Measurements from ENCODE around the gene ARAP3. TPM values are rescaled to one million over a fixed set of nuclear protein-coding genes. Genes with fewer than 3 reads are reported as not detected.
A peak's percentile ranks its signal among the peaks of the same experiment; 100 is the strongest.

Gene ARAP3
- total and polyA plus RNA-seq, 9 of the 15 experiments (the other 6 are each of a cell fraction or from before 2014, with no cell fraction given), result 0.83 to 25.7 (median 6.4) TPM

DNA sequence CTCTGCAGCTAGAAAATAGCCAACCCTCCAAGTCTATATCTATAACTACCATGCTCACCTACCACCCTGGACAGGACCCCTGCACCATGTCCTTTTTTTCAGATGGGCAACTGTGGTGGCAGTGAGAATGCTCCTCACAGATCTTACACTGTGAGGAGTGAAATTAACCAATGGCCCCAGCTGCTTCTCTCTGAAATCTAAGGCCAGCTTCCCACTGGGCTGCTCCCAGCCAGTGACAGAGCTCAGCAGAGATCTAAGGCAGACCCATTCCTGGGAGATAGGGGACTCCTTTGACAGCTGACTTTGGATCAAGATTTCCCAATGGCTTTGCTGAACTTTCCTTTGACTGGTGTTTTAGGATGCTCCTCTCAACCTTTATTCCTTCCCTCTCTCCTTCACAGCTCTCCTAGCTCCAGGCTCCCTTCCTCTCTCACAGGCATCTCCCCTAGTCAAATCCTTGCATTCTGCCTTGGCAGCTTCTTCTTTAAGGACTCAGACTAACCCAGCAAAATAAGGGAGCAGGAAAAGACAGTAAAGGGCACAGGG, 1.6 kb upstream of the ARAP3 start (continued):
- TF ChIP-seq ATF7 (IDR thresholded peaks at IDR 0.05) (peak; percentile 12; the same call in 1 of the 2 replicates), ZNF274 (IDR thresholded peaks at IDR 0.05; ENCODE audit: borderline replicate concordance, low read depth, low read length) (no peak), WHSC1 (IDR thresholded peaks at IDR 0.05; ENCODE audit: low read length) (no peak)

DNA sequence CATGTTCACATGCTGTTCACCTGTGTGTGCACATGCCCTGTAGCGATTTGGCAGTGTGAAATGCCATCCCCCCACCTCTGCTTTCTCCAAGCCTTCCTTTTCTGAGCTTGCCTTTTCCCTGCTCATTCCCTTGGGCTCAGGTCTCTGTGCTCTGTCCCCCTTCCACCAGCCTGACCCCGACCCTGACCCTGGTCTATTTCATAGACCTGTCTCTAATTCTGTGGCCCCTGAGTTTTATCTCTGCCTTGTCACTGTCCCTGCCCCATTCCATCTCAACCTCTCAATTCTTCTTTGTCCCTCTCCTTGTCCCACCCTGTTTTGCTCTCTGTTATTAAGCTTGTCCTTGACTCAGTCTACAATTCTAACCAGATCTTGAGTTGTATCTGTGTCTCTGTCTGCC, 735 bp downstream of the ARAP3 start:
- in situ Hi-C loops (cut with MboI), result no loop called here
- CTCF ChIA-PET (ENCODE audit: low intra/inter-chr PET ratio), result no interaction called here
- peak overlapping the region; percentile 96 for H2AFZ ChIP-seq (ENCODE audit: low read depth, low read length)
- H3K9me3 ChIP-seq (replicated peaks; ENCODE audit: control insufficient read depth, insufficient read depth, low read depth, low read length), result no peaks in the 10 kb centered on the region
- ATAC-seq, result peak; percentile 3; the same call in 1 of the 3 replicates
- H3K4me2 ChIP-seq (ENCODE audit: insufficient read depth, low read length), result peak overlapping the region; percentile 79
- peaks cover 32 to 40% of the 10 kb centered on the region in 2 experiments for H3K4me1 ChIP-seq (replicated peaks in 1 of 2; ENCODE audit: control insufficient read depth in 2 of 2, insufficient read depth in 2 of 2, low read length in 2 of 2)
- peaks cover 14% of the 10 kb centered on the region; the same call in 1 of the 3 replicates for H3K79me2 ChIP-seq (ENCODE audit: control insufficient read depth, insufficient read depth, low read length)
- H3K9me1 ChIP-seq (ENCODE audit: control insufficient read depth, insufficient read depth, low read length), result peaks cover 3% of the 10 kb centered on the region
- no peak for DNase-seq (ENCODE audit: extremely low read depth in 1 of 4, low spot score in 3 of 4)
- H4K20me1 ChIP-seq (replicated peaks; ENCODE audit: control insufficient read depth, insufficient read depth, low read length), result no peaks in the 10 kb centered on the region
- intact Hi-C loops (cut with micrococcal nuclease), result no loop called here
- H3K9ac ChIP-seq (ENCODE audit: insufficient read depth in 1 of 2, low read depth in 2 of 2, low read length in 2 of 2), result peak overlapping the region; percentile 63 to 91
- BruUV-seq (replicated peaks), result TSS peak; percentile 83
- H3K36me3 ChIP-seq (ENCODE audit: control insufficient read depth, insufficient read depth, low read length), result peaks cover 4% of the 10 kb centered on the region; the same call in 1 of the 3 replicates
- H3K27ac ChIP-seq (ENCODE audit: extremely low read depth, low read depth, low read length), result peak overlapping the region; percentile 81; the same call in 2 of the 3 replicates
- POLR2A ChIA-PET, result interaction anchor here (0.7 kb wide), 1 partner anchor 134 kb away, joined by 4 read pairs; no protein-coding TSS in a partner anchor
- H3K4me3 ChIP-seq, result peak overlapping the region; percentile 36
- FAIRE-seq, result no peak
- 39% methylated on average over 2 of the region's 2 CpGs for WGBS (ENCODE audit: insufficient coverage, low coverage, missing lambda C conversion rate)
- no peaks in the 10 kb centered on the region for H3K27me3 ChIP-seq (ENCODE audit: control insufficient read depth in 2 of 2, insufficient read depth in 2 of 2, low read length in 2 of 2)
- TF ChIP-seq OTX1 (CRISPR knock-in tag; IDR thresholded peaks at IDR 0.05) (peak; percentile 48; the same call in 1 of the 2 replicates), DPF2 (IDR thresholded peaks at IDR 0.05) (peak; percentile 47; the same call in 1 of the 2 replicates), CC2D1A (IDR thresholded peaks at IDR 0.05) (no peak), CBX3 (IDR thresholded peaks at IDR 0.05; ENCODE audit: borderline replicate concordance in 1 of 2, low read length in 2 of 2) (peak in 1 of 2 experiments; percentile 10; a peak in 1 of 3 replicates), CAMTA2 (CRISPR knock-in tag; conservative IDR thresholded peaks at IDR 0.05) (no peak)
- TF ChIP-seq, protein P1, sequence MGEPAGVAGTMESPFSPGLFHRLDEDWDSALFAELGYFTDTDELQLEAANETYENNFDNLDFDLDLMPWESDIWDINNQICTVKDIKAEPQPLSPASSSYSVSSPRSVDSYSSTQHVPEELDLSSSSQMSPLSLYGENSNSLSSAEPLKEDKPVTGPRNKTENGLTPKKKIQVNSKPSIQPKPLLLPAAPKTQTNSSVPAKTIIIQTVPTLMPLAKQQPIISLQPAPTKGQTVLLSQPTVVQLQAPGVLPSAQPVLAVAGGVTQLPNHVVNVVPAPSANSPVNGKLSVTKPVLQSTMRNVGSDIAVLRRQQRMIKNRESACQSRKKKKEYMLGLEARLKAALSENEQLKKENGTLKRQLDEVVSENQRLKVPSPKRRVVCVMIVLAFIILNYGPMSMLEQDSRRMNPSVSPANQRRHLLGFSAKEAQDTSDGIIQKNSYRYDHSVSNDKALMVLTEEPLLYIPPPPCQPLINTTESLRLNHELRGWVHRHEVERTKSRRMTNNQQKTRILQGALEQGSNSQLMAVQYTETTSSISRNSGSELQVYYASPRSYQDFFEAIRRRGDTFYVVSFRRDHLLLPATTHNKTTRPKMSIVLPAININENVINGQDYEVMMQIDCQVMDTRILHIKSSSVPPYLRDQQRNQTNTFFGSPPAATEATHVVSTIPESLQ (CRISPR knock-in tag; IDR thresholded peaks at IDR 0.05), result peak; percentile 72; the same call in 1 of the 2 replicates
- TF ChIP-seq, protein P2, sequence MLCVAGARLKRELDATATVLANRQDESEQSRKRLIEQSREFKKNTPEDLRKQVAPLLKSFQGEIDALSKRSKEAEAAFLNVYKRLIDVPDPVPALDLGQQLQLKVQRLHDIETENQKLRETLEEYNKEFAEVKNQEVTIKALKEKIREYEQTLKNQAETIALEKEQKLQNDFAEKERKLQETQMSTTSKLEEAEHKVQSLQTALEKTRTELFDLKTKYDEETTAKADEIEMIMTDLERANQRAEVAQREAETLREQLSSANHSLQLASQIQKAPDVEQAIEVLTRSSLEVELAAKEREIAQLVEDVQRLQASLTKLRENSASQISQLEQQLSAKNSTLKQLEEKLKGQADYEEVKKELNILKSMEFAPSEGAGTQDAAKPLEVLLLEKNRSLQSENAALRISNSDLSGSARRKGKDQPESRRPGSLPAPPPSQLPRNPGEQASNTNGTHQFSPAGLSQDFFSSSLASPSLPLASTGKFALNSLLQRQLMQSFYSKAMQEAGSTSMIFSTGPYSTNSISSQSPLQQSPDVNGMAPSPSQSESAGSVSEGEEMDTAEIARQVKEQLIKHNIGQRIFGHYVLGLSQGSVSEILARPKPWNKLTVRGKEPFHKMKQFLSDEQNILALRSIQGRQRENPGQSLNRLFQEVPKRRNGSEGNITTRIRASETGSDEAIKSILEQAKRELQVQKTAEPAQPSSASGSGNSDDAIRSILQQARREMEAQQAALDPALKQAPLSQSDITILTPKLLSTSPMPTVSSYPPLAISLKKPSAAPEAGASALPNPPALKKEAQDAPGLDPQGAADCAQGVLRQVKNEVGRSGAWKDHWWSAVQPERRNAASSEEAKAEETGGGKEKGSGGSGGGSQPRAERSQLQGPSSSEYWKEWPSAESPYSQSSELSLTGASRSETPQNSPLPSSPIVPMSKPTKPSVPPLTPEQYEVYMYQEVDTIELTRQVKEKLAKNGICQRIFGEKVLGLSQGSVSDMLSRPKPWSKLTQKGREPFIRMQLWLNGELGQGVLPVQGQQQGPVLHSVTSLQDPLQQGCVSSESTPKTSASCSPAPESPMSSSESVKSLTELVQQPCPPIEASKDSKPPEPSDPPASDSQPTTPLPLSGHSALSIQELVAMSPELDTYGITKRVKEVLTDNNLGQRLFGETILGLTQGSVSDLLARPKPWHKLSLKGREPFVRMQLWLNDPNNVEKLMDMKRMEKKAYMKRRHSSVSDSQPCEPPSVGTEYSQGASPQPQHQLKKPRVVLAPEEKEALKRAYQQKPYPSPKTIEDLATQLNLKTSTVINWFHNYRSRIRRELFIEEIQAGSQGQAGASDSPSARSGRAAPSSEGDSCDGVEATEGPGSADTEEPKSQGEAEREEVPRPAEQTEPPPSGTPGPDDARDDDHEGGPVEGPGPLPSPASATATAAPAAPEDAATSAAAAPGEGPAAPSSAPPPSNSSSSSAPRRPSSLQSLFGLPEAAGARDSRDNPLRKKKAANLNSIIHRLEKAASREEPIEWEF (CRISPR knock-in tag; IDR thresholded peaks at IDR 0.05), result 0 out of 2 replicates have a peak, but pooled peaks have one; percentile 20
- TF ChIP-seq, protein P3, sequence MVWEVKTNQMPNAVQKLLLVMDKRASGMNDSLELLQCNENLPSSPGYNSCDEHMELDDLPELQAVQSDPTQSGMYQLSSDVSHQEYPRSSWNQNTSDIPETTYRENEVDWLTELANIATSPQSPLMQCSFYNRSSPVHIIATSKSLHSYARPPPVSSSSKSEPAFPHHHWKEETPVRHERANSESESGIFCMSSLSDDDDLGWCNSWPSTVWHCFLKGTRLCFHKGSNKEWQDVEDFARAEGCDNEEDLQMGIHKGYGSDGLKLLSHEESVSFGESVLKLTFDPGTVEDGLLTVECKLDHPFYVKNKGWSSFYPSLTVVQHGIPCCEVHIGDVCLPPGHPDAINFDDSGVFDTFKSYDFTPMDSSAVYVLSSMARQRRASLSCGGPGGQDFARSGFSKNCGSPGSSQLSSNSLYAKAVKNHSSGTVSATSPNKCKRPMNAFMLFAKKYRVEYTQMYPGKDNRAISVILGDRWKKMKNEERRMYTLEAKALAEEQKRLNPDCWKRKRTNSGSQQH (CRISPR knock-in tag; IDR thresholded peaks at IDR 0.05), result 0 out of 2 replicates have a peak, but pooled peaks have one; percentile 32

Data from K562 (cell line).